Iris pigment epithelial cell (primary cell): Measurements from ENCODE around the gene HAUS8.
"Not testable (repeated sequence)": the region's sequence is repeated elsewhere in the genome, so short reads cannot be mapped to it uniquely, and the experiment has no call there.

Source experiments
- DNase-seq: peaks from one replicate; pipeline ENCODE4 v3.0.0-alpha.2; 2011; ENCODE audit warnings: low read depth

The HAUS8 gene

DNA sequence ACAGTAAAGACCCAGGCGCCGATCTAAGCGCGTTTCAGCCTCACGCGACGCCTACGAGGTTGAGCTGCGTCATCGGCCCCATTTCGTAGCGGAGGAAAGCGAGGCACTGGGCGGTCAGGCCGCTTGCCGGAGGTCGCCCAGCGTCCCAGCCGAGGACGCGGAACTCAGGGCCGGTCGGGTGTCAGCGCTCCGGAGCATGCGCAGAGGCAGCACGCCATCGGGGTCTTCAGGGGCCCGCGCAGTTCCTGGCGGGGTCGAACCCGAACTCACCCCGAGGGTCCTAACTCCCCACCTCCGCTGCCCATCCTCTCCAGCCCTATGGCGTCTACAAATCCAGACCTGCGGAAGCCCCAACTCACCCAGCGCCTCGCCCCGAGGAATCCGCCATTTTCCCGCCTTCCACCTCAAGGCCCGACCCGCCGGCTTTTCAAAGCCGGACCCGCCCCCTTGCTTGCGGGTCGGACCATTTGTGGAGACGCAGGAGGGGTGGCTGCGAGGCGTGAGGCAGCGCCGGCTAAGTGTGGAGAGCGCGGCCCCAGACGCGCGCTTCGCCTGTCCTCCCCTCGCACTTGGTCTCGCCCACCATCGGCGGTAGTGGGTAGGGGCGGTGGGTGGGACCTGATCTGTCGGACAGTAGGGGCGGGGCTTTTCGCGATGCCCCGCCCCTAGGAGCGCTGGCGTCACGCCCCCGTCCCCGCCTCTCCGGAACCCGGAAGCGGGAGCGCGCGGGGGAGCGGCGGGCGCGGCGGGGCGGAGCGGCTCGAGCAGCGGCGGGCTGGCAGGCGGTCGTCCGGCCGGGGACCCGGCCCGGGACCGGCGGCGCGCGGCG lies at the start of gene HAUS8, which contains the start of gene MYO9B:
HAUS8 (minus strand) TSS at position 418 of the 829 bp plus-strand sequence; CDS start at position 388, 30 bp downstream.
MYO9B (plus strand) TSS at position 743 of the 829 bp plus-strand sequence. CDS start 25,941 bp downstream, outside the sequence.
- DNase-seq, result peak; percentile 100

DNA sequence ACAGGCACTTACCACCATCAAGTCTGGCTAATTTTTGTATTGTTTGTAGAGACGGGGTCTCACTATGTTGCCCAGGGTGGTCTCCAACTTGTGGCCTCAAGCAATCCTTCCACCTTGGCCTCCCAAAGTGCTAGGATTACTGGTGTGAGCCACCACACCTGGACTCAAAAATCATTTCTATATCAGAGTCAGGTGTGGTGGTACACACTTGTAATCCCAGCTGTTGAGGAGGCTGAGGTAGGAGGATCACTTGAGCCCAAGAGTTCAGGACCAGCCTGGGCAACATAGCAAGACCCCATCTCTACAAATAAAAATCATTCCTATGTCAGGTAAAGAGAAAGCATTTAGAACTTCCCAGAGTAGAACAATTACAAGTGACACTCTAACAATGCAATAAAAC lies 48.8 kb upstream of the HAUS8 start:
- no peak for DNase-seq

DNA sequence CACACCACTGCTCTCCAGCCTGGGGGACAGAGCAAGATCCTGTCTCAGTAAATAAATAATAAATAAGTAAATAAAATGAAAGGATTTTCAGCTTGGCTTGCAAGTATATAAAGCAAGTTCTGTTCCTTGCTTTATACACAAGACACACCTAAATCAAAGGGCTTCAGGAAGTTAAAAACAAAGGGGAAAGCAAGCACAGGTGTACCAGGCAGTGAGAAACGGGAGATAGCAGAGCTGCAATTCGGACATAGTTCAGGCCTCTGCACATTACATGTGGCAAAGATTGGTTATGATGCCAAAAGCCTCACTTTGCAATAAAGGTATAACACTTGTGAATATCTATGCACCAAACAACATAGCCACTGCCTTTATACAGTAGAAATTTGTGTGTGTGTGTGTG lies 47.8 kb upstream of the HAUS8 start:
- no peak for DNase-seq

DNA sequence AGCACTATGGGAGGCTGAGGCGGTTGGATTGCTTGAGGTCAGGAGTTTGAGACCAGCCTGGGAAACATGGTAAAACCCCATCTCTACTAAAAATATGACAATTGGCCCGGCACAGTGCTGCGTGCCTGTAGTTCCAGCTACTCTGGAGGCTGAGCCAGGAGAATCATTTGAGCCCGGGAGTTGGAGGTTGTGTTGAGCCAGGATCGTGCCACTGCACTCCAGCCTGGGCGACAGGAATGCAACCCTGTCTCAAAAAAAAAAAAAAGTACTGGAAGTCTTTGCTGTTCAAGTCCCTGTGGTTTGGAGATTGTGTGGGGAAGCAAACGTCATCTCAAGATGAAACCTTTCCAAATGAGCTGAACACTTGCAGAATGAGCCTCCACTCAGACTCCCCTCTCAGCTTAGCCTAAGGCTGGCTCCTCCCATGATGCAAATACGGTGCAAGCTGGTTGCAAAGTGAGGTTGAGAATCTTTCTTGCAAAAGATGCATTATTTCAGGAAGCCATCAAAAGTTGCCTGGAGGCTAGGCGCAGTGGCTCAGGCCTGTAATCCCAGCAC lies 46.6 kb upstream of the HAUS8 start:
- peak; percentile 42 for DNase-seq

DNA sequence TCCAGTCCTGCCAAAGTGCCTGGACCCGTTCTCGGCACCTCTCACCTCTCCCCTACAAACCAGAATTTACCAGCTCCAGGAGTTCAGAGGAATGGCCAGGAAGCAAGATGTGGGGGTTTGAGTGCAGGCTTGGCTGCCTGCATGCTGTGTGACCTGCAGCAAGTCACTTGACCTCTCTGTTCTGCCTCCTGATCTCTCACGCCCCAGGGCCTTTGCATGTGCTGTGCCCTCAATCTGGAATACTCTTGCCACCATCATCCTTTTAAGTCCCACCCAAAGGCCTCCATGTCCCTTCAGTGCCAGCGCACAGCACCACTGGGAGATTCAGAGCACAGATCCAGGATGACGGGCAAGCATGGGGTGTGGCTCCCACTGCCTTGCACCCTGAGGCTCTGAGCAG lies 43.7 kb upstream of the HAUS8 start:
- no peak for DNase-seq

GRCh38 chr19:17116996-17117702 lies 41.9 kb upstream of the HAUS8 start:
- no peak for DNase-seq

DNA sequence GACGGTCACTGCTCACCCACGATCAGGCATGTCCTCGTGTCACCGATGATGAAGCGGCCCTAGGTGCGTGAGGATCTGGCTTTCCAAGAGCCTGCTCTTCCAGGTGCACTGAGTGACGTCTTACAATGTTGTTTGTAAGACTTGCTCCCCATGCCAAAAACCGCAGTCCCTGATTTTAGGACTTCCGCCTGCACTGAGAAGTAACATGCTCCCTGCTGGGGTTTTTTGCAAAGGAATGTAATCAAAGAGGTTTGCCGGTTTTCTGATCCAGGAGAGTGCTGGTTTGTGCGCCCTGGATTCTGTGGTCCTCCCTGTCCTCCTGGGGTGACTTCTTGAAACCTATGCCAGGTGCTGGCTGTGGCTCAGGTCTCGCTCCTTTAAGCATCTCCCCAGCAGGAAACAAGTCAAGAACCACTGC lies 39.2 kb upstream of the HAUS8 start:
- DNase-seq, result no peak

DNA sequence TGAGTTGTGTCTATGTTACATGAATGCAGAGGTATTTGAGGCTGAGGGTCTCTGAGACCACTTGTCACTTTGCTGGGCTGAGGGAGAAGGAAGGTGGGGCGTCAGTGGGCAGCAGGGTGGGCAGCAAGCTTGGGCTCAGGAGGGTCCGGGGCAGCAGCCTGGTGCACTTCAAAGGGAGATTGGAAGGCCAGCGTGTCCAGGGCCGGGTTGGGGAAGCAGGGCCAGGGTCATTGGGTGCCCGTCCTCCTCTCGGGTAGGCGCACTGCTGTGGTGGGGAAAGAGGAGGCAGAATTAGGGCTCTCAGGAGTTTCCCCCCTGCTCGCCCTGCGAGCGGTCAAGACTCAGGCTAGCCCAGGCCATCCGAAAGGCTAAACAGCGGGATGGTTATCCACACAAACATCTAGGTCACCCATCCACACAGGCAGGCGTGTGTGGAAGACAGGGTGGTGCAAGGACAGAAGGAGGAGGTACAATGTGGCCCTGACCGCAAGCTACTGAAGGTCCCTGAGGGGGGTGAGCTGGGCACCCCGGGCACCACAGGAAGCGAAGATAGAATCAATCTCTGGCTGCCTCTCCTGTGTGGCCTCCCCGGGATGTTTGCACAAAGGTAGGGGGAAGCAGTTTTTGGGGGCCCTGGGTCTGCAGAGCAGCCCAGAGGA lies 38.0 kb upstream of the HAUS8 start:
- DNase-seq, result no peak

- no peak for DNase-seq
Observed at GRCh38 chr19:17112700-17113099, 37.4 kb upstream of the HAUS8 start.

- DNase-seq, result no peak
Observed at GRCh38 chr19:17112271-17112670, 37.0 kb upstream of the HAUS8 start.

DNA sequence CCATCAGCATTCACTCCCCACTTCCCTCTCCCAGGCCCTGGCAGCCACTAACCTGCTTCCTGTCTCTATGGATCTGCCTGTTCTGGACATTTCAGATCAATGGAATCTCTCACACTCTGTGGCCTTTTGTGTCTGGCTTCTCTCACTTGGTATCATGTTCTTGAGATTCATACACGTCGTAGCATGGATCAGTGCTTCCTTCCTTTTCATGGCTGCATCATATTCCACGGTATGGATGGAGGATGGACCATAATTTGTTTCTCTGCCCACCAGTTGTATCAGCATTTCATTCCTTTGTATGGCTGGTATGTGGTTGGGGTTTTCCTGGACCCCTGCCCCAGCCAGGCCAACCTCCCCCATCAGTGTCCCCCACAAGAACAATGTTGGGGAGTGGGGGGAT lies 36.5 kb upstream of the HAUS8 start:
- DNase-seq, result no peak

- no peak for DNase-seq
Observed at GRCh38 chr19:17110599-17110966, 35.3 kb upstream of the HAUS8 start.

GRCh38 chr19:17109962-17110598 lies 34.8 kb upstream of the HAUS8 start:
- DNase-seq, result no peak

DNA sequence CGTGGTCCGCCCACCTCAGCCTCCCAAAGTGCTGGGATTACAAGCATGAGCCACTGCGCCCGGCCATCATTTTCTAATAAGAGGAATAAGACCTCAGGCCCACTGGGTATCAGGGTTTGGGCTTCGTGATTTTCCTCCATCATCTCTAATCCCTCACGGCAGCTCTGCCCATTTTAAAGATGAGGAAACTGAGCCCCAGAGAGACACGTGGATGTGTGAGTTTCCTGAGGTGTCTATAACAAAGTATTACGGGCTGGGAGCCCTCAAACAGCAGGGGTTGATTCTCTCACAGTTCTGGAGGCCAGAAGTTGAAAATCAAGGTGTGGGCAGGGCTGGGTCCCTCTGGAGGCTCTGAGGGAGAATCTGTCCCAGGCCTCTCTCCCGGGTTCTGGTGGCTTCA lies 34.0 kb upstream of the HAUS8 start:
- DNase-seq, result no peak

DNA sequence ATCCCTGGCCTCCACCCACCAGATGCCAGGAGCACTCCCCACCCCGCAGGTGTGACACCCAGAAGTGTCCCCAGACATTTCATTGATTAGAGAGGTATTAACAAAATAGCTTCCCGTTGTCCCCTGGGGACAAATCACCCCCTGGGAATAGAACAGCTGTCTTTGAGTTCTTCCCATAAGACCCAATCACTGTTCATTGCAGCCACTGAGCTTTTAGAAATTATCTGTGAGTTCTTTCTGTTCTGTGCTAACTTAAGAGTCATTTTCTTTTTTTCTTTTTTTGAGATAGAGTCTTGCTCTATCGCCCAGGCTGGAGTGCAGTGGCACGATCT lies 33.2 kb upstream of the HAUS8 start:
- DNase-seq, result no peak

GRCh38 chr19:17107546-17108452 lies 32.5 kb upstream of the HAUS8 start:
- peak; percentile 96 for DNase-seq

DNA sequence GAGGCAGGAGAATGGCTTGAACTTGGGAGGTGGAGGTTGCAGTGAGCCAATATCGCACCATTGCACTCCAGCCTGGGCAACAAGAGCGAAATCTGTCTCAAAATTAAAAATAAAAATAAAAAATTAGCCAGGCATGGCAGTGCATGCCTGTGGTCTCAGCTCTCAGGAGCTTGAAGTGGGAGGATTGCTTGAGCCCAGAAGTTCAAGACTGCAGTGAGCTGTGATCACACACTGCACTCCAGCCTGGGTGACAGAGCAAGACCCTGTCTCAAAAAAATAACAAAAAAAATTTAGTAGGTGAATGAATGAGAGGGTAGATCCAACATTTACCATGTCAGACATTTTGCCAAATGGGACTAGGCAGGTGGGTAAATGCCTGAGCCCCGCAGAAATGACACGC lies 31.7 kb upstream of the HAUS8 start:
- DNase-seq, result not testable (repeated sequence)

DNA sequence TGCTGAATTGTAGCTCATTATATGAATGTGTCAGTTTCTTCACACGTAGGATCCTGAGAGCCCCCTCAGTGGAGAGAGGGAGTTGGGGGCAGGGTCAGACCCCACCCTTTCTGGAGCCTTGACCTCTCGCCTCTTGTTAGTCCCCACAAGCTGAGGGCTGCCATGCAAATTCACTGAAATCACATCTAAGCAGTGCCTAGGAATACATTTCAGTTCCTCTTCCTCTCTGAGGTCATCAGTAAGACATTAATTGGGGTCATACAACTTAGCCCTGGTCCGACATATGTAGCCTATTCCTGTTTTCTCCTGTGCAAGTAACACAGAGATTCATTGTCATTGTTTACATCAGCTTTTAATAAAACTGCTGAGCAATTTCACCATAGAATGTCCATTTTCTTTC lies 30.3 kb upstream of the HAUS8 start:
- no peak for DNase-seq

GRCh38 chr19:17104679-17105078 lies 29.4 kb upstream of the HAUS8 start:
- DNase-seq, result no peak

DNA sequence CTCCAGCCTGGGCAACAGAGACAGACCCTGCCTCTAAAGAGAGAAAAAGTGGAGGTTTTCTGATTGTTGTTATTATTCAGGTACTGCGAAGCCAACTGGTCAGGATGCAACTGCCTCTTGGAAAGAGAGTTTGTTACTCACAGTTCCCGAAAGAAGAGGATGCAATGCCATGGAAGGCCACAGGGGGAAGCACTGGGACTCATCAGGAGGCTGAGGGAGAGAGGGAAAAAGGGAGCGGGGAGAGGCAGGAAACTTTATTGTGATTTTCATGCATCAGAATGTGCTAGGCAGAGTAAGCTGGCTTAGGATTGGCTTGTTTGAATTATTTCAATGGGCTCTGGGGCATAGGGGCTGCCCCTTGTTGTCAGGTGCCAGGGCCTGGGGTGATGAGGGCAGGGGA lies 27.9 kb upstream of the HAUS8 start:
- peak; percentile 42 for DNase-seq
